ENCODE data around the gene RPUSD1.

Gene RPUSD1

GRCh38 chr16:798666-799065 is 10.5 kb upstream of the RPUSD1 start:
- DNase-seq = peak in 1 of 5 donors; percentile 8

- no peak for DNase-seq
Measured at GRCh38 chr16:797686-798085, 9.5 kb upstream of the RPUSD1 start.

- DNase-seq = peak in 1 of 5 donors; percentile 13
Measured at GRCh38 chr16:797120-797420, 8.9 kb upstream of the RPUSD1 start.

- peak in 1 of 5 donors; percentile 9 for DNase-seq
Measured at GRCh38 chr16:796296-797119, 8.3 kb upstream of the RPUSD1 start.

- DNase-seq = peak in 1 of 5 donors; percentile 8
Measured at GRCh38 chr16:795580-796229, 7.5 kb upstream of the RPUSD1 start.

GRCh38 chr16:794853-795466 is 6.8 kb upstream of the RPUSD1 start:
- peak in 1 of 5 donors; percentile 13 for DNase-seq

- DNase-seq = no peak
Measured at GRCh38 chr16:794091-794822, 6.1 kb upstream of the RPUSD1 start.

- DNase-seq = no peak
Measured at GRCh38 chr16:793414-793813, 5.2 kb upstream of the RPUSD1 start.

- no peak for DNase-seq
Measured at GRCh38 chr16:792221-792995, 4.2 kb upstream of the RPUSD1 start.

GRCh38 chr16:791131-791530 is 3.0 kb upstream of the RPUSD1 start:
- no peak for DNase-seq

- no peak for DNase-seq
Measured at GRCh38 chr16:790086-790485, 1.9 kb upstream of the RPUSD1 start.

- DNase-seq = no peak
Measured at GRCh38 chr16:789191-789850, 1.1 kb upstream of the RPUSD1 start.

GRCh38 chr16:788399-789126 is 382 bp upstream of the RPUSD1 start, which contains the start of gene CHTF18:
Gene CHTF18, plus strand, starts transcription at chr16:788620. Its CDS starts 65 bp downstream, at chr16:788685.
- DNase-seq = peak; percentile 88 to 96 (median 91)

GRCh38 chr16:787321-787966 is 737 bp downstream of the RPUSD1 start:
- no peak for DNase-seq

GRCh38 chr16:785563-786535 is 2.3 kb downstream of the RPUSD1 start:
- DNase-seq = peak; percentile 48 to 72 (median 63)

GRCh38 chr16:784431-784830 is 3.8 kb downstream of the RPUSD1 start:
- DNase-seq = no peak

GRCh38 chr16:783404-784161 is 4.6 kb downstream of the RPUSD1 start:
- DNase-seq = no peak

- no peak for DNase-seq
Measured at GRCh38 chr16:782766-783403, 5.3 kb downstream of the RPUSD1 start.

Data from T-helper 1 cell (primary cell).